ENCODE data around the gene GABRA5.

Gene GABRA5

GRCh38 chr15:26901041-26901440 is 34.2 kb downstream of the GABRA5 start:
- in situ Hi-C loops (cut with MboI; ENCODE audit: low sequenced_read_pairs), result no loop called here

- in situ Hi-C loops (cut with MboI; ENCODE audit: low sequenced_read_pairs), result no loop called here
These were observed 43.9 kb downstream of the GABRA5 start for GRCh38 chr15:26910715-26911114.

- in situ Hi-C loops (cut with MboI; ENCODE audit: low sequenced_read_pairs), result no loop called here
These were observed 54.6 kb downstream of the GABRA5 start for GRCh38 chr15:26921433-26921832.

GRCh38 chr15:26926081-26926480 is 59.2 kb downstream of the GABRA5 start:
- in situ Hi-C loops (cut with MboI; ENCODE audit: low sequenced_read_pairs), result no loop called here

- in situ Hi-C loops (cut with MboI; ENCODE audit: low sequenced_read_pairs), result no loop called here
These were observed 61.2 kb downstream of the GABRA5 start for GRCh38 chr15:26928051-26928450.

- in situ Hi-C loops (cut with MboI; ENCODE audit: low sequenced_read_pairs), result no loop called here
These were observed 62.7 kb downstream of the GABRA5 start for GRCh38 chr15:26929588-26929987.

- in situ Hi-C loops (cut with MboI; ENCODE audit: low sequenced_read_pairs), result no loop called here
These were observed 68.0 kb downstream of the GABRA5 start for GRCh38 chr15:26934848-26935247.

GRCh38 chr15:26935322-26935721 is 68.5 kb downstream of the GABRA5 start:
- in situ Hi-C loops (cut with MboI; ENCODE audit: low sequenced_read_pairs), result no loop called here

GRCh38 chr15:26936502-26936901 is 69.6 kb downstream of the GABRA5 start:
- in situ Hi-C loops (cut with MboI; ENCODE audit: low sequenced_read_pairs), result no loop called here

- in situ Hi-C loops (cut with MboI; ENCODE audit: low sequenced_read_pairs), result no loop called here
These were observed 70.3 kb downstream of the GABRA5 start for GRCh38 chr15:26937134-26937533.

- in situ Hi-C loops (cut with MboI; ENCODE audit: low sequenced_read_pairs), result no loop called here
These were observed 72.5 kb downstream of the GABRA5 start for GRCh38 chr15:26939398-26939797.

- in situ Hi-C loops (cut with MboI; ENCODE audit: low sequenced_read_pairs), result no loop called here
These were observed 74.6 kb downstream of the GABRA5 start for GRCh38 chr15:26941489-26941888.

- in situ Hi-C loops (cut with MboI; ENCODE audit: low sequenced_read_pairs), result no loop called here
These were observed 77.0 kb downstream of the GABRA5 start for GRCh38 chr15:26943866-26944265.

- in situ Hi-C loops (cut with MboI; ENCODE audit: low sequenced_read_pairs), result no loop called here
These were observed 78.2 kb downstream of the GABRA5 start for GRCh38 chr15:26945046-26945445.

GRCh38 chr15:26950001-26950400 is 83.1 kb downstream of the GABRA5 start:
- in situ Hi-C loops (cut with MboI; ENCODE audit: low sequenced_read_pairs), result no loop called here

- in situ Hi-C loops (cut with MboI; ENCODE audit: low sequenced_read_pairs), result no loop called here
These were observed 87.5 kb downstream of the GABRA5 start for GRCh38 chr15:26954403-26954802.

GRCh38 chr15:26967719-26968269 is 100.9 kb downstream of the GABRA5 start:
- in situ Hi-C loops (cut with MboI; ENCODE audit: low sequenced_read_pairs), result no loop called here

- in situ Hi-C loops (cut with MboI; ENCODE audit: low sequenced_read_pairs), result no loop called here
These were observed 101.9 kb downstream of the GABRA5 start for GRCh38 chr15:26968806-26969205.

GRCh38 chr15:26970712-26971210 is 103.9 kb downstream of the GABRA5 start, which contains the start of gene GABRG3:
Gene GABRG3, plus strand, starts transcription at chr15:26971181.
- in situ Hi-C loops (cut with MboI; ENCODE audit: low sequenced_read_pairs), result no loop called here

- in situ Hi-C loops (cut with MboI; ENCODE audit: low sequenced_read_pairs), result no loop called here
These were observed 104.6 kb downstream of the GABRA5 start for GRCh38 chr15:26971271-26972018.

GRCh38 chr15:26972636-26973035 is 105.8 kb downstream of the GABRA5 start:
- in situ Hi-C loops (cut with MboI; ENCODE audit: low sequenced_read_pairs), result no loop called here

- in situ Hi-C loops (cut with MboI; ENCODE audit: low sequenced_read_pairs), result no loop called here
These were observed 107.4 kb downstream of the GABRA5 start for GRCh38 chr15:26974120-26974780.
